Fibroblast of lung (primary cell): Measurements from ENCODE around the gene DHRS7. TPM values are rescaled to one million over a fixed set of nuclear protein-coding genes. Genes with fewer than 3 reads are reported as not detected.
A peak's percentile ranks its signal among the peaks of the same experiment; 100 is the strongest.

ENCODE experiments used
- DNase-seq, 2 donors: peaks; one replicate each; pipeline versions ENCODE4 v3.0.0 to v3.0.0-alpha.2; 2010; ENCODE audit warnings: low read depth in 2 of 2
- H2AFZ ChIP-seq: 2 replicates; pipeline ENCODE4 v1.5.1; 2012; ENCODE audit warnings: low read length, control low read depth, inconsistent platforms
- H3K27ac ChIP-seq: 2 replicates; pipeline ENCODE4 v1.5.1; 2011; ENCODE audit warnings: low read length, control low read depth; ENCODE audit not compliant: insufficient read depth
- H3K27me3 ChIP-seq: 2 replicates; pipeline ENCODE4 v1.5.1; 2011; ENCODE audit warnings: mild to moderate bottlenecking, low read length; ENCODE audit not compliant: control insufficient read depth, insufficient read depth
- H3K36me3 ChIP-seq: 2 replicates; pipeline ENCODE4 v1.5.1; 2011; ENCODE audit warnings: low read length; ENCODE audit not compliant: control insufficient read depth, insufficient read depth
- H3K4me1 ChIP-seq: 2 replicates; pipeline ENCODE4 v1.5.1; 2011; ENCODE audit warnings: low read length; ENCODE audit not compliant: control insufficient read depth, insufficient read depth; ENCODE audit errors: extremely low read depth
- H3K4me2 ChIP-seq: 2 replicates; pipeline ENCODE4 v1.5.1; 2011; ENCODE audit warnings: low read length, control low read depth; ENCODE audit not compliant: insufficient read depth; ENCODE audit errors: extremely low read depth
- H3K4me3 ChIP-seq, 4 experiments: fragments of 200-600 bp in 1 of 4; sonication (generic) in 1 of 4; replicated peaks in 1 of 4; 2 replicates each; pipeline ENCODE4 v1.5.1; 2011 to 2016; ENCODE audit warnings: low read length in 4 of 4, low read depth in 3 of 4, mild to moderate bottlenecking in 3 of 4, control low read depth in 2 of 4, inconsistent platforms in 1 of 4, mixed read lengths in 1 of 4; ENCODE audit not compliant: insufficient read depth in 1 of 4; ENCODE audit errors: control extremely low read depth in 1 of 4
- H3K79me2 ChIP-seq: 2 replicates; pipeline ENCODE4 v1.5.1; 2012; ENCODE audit warnings: mild to moderate bottlenecking, low read length, inconsistent platforms; ENCODE audit not compliant: control insufficient read depth, insufficient read depth
- H3K9ac ChIP-seq: 2 replicates; pipeline ENCODE4 v1.5.1; 2011; ENCODE audit warnings: mild to moderate bottlenecking, low read length, control low read depth; ENCODE audit not compliant: insufficient read depth
- H3K9me3 ChIP-seq: 2 replicates; pipeline ENCODE4 v1.5.1; 2012; ENCODE audit warnings: low read depth, low read length; ENCODE audit not compliant: control insufficient read depth, insufficient read depth
- H4K20me1 ChIP-seq: 2 replicates; pipeline ENCODE4 v1.5.1; 2011; ENCODE audit warnings: low read length; ENCODE audit not compliant: control insufficient read depth, insufficient read depth; ENCODE audit errors: extremely low read depth
- EZH2 ChIP-seq: IDR thresholded peaks from 2 replicates; pipeline ENCODE4 v1.5.1; 2012; ENCODE audit warnings: low read length, control low read depth, mild to moderate bottlenecking; ENCODE audit errors: missing control alignments
- polyA plus RNA-seq, 2 donors: library from polyadenylated mRNA; depleted of rRNA in 1 of 2; stranded (reverse) in 1 of 2; unstranded in 1 of 2; fragments of >200 nt; gene quantifications; 2 replicates each; pipeline ENCODE4 v1.2.1, GENCODE V29; 2011 to 2012; ENCODE audit warnings: missing spikeins in 1 of 2
- total RNA-seq: library from RNA; depleted of rRNA; stranded (reverse); fragments of >200 nt; gene quantifications from 2 replicates; pipeline ENCODE4 v1.2.1, GENCODE V29; 2014
- TF ChIP-seq, protein P1 (sequence below), 2 donors: IDR thresholded peaks in 1 of 2; conservative IDR thresholded peaks in 1 of 2; 1 replicate in 1 of 2; 2 replicates in 1 of 2; pipeline ENCODE4 v1.5.1; 2011 to 2012; ENCODE audit warnings: low read length in 2 of 2, control low read depth in 1 of 2, inconsistent platforms in 1 of 2, low read depth in 1 of 2, mild to moderate bottlenecking in 1 of 2

The DHRS7 gene
- total and polyA plus RNA-seq, 2 donors (not counting 1 experiment from before 2014, with no cell fraction given) = 61.0 to 170 TPM

DNA sequence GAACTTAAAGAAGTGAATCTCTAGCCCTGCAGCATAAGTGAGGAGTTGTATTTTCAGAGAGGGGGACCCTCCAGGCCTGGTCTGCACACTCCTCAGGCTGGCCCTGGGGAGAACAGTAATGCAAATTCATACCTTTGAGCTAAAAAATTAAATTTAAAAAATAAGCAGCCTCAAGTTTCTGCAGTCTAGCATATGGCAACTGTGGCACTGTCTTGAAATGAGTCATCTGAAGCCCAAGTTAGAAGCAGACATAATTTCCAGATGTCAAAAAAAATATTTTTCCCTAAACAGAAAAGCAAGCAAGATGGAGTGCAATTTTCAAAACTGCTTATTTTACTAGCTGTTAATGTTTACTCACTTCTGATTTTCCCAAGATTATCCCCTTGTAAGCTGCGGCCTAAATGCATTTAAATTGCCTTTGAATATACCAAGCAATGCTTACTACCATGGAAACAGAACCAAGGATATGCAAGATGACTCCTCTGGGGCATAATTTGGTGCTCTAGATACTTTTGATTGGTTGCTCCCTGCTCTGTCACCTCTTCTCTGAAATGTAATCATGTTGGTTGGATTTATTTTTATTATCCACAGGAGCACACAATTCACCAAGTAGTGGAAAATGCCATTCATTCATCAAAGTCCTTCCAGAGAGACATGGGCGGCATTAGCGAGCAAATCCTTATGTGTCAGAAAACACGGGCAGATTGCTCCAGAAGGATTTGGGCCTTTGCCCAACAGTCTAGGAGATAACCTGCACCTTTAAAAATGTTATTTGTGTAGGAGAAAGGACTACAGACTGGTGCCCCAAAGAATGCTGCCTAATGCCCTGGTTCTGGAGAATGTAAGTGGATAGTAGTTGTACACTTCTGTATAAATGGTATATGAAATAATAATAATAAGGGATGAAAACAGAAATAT, 25.0 kb upstream of the DHRS7 start:
- peak in 1 of 2 donors; percentile 25 for DNase-seq
- no peak overlapping the region for H3K9ac ChIP-seq
- no peak overlapping the region for H3K4me2 ChIP-seq
- H3K4me3 ChIP-seq = no peak overlapping the region
- no peaks in the 10 kb centered on the region for H4K20me1 ChIP-seq
- H3K79me2 ChIP-seq = no peaks in the 10 kb centered on the region
- TF ChIP-seq EZH2 = no peak
- TF ChIP-seq, protein P1, sequence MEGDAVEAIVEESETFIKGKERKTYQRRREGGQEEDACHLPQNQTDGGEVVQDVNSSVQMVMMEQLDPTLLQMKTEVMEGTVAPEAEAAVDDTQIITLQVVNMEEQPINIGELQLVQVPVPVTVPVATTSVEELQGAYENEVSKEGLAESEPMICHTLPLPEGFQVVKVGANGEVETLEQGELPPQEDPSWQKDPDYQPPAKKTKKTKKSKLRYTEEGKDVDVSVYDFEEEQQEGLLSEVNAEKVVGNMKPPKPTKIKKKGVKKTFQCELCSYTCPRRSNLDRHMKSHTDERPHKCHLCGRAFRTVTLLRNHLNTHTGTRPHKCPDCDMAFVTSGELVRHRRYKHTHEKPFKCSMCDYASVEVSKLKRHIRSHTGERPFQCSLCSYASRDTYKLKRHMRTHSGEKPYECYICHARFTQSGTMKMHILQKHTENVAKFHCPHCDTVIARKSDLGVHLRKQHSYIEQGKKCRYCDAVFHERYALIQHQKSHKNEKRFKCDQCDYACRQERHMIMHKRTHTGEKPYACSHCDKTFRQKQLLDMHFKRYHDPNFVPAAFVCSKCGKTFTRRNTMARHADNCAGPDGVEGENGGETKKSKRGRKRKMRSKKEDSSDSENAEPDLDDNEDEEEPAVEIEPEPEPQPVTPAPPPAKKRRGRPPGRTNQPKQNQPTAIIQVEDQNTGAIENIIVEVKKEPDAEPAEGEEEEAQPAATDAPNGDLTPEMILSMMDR (conservative IDR thresholded peaks at IDR 0.05 in 1 of 2, IDR thresholded peaks at IDR 0.05 in 1 of 2; ENCODE audit: low read depth in 1 of 2, low read length in 2 of 2) = no peak
- no peaks in the 10 kb centered on the region for H3K4me1 ChIP-seq
- no peaks in the 10 kb centered on the region for H3K27me3 ChIP-seq
- H3K36me3 ChIP-seq = no peaks in the 10 kb centered on the region
- H2AFZ ChIP-seq = no peak overlapping the region
- no peaks in the 10 kb centered on the region for H3K9me3 ChIP-seq
- H3K27ac ChIP-seq = no peak overlapping the region

GRCh38 chr14:60188696-60189095, 23.5 kb upstream of the DHRS7 start:
- H3K36me3 ChIP-seq = no peaks in the 10 kb centered on the region
- H3K4me3 ChIP-seq = no peak overlapping the region
- H3K27ac ChIP-seq = no peak overlapping the region
- H3K79me2 ChIP-seq = no peaks in the 10 kb centered on the region
- no peak overlapping the region for H3K4me2 ChIP-seq
- H3K27me3 ChIP-seq = no peaks in the 10 kb centered on the region
- no peak overlapping the region for H2AFZ ChIP-seq
- H3K9ac ChIP-seq = no peak overlapping the region
- no peaks in the 10 kb centered on the region for H4K20me1 ChIP-seq
- no peaks in the 10 kb centered on the region for H3K9me3 ChIP-seq
- DNase-seq = no peak
- H3K4me1 ChIP-seq = no peaks in the 10 kb centered on the region
- no peak for TF ChIP-seq EZH2
- TF ChIP-seq, protein P1 (conservative IDR thresholded peaks at IDR 0.05 in 1 of 2, IDR thresholded peaks at IDR 0.05 in 1 of 2; ENCODE audit: low read depth in 1 of 2, low read length in 2 of 2) = no peak

DNA sequence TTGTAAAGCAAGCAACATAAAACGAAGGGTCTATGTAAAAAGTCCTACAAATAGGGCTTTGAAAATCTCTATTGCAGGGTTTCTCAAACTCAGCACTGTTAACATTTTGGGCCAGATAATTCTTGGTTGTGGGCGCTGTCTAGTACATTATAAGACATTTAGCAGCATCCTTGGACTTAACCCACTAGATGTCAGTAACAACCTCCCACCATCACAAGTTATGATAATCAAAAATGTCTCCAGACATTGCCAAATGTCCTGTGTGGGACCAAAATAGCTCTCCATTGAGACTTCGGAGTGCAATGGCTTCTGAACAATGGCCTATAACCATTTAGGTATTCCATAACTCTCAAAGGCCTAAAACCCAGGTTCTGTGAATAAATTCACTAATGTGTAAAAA, 22.9 kb upstream of the DHRS7 start:
- Histone ChIP-seq H2AFZ (no peak overlapping the region), H3K27me3 (no peaks in the 10 kb centered on the region), H3K4me1 (no peaks in the 10 kb centered on the region), H4K20me1 (no peaks in the 10 kb centered on the region), H3K4me2 (no peak overlapping the region), H3K27ac (no peak overlapping the region), H3K4me3 (no peak overlapping the region), H3K79me2 (no peaks in the 10 kb centered on the region), H3K36me3 (no peaks in the 10 kb centered on the region), H3K9me3 (no peaks in the 10 kb centered on the region), H3K9ac (no peak overlapping the region)
- DNase-seq = peak in 1 of 2 donors; percentile 22
- no peak for TF ChIP-seq EZH2
- TF ChIP-seq, protein P1 (conservative IDR thresholded peaks at IDR 0.05 in 1 of 2, IDR thresholded peaks at IDR 0.05 in 1 of 2; ENCODE audit: low read depth in 1 of 2, low read length in 2 of 2) = peak in 1 of 2 donors; percentile 29
